Measurements from ENCODE around the gene HS3ST4.

HS3ST4 gene

GRCh38 chr16:25868106-25868505, 176.3 kb downstream of the HS3ST4 start:
- Histone ChIP-seq H3K9me3 (ENCODE audit: control insufficient read depth in 1 of 2, low read length in 2 of 2) (peaks cover 0 to 4% of the 10 kb centered on the region in 2 donors), H3K4me3 (ENCODE audit: low read depth in 1 of 2, low read length in 2 of 2) (no peak overlapping the region), H3K4me1 (ENCODE audit: control insufficient read depth in 1 of 2, insufficient read depth in 2 of 2, low read length in 2 of 2) (no peaks in the 10 kb centered on the region), H3K36me3 (ENCODE audit: control insufficient read depth in 1 of 2, insufficient read depth in 2 of 2, low read length in 2 of 2) (no peaks in the 10 kb centered on the region), H3K27ac (ENCODE audit: low read length) (no peak overlapping the region), H3K27me3 (ENCODE audit: low read depth, low read length) (no peaks in the 10 kb centered on the region)

DNA sequence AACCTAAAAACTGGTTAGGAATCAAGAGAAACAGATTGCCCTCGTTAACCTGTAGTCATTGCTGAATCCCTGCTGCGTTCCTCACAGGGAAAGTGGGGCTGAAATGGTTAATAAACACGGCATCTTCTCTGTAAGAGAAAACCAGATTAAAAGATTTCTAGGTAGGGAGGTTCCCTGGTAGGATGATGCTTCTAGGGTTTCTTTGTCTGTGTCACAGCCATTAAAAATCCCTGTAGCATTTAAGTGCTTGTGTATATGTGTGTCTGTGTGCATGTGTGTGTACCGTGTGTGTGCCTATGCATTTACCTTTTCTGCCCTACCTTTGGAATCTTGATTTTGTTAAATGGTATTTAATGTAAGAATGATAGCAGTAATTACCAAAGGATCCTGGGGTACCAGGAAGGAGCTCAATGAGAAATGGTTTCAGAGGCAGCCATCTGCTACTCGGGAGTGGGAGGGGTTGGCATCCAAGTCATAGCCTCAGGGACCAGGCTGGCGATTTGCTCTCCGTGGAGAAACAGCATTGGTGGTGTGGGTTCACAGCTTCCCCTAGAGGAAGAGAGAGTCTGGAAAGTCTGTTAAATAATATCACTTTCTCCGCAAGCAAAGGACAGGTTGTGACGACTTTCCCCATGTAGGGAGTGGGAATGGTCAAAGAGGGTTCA, 177.1 kb downstream of the HS3ST4 start:
- no peak overlapping the region for H3K4me3 ChIP-seq (ENCODE audit: low read depth in 1 of 2, low read length in 2 of 2)
- H3K4me1 ChIP-seq (ENCODE audit: control insufficient read depth in 1 of 2, insufficient read depth in 2 of 2, low read length in 2 of 2): no peaks in the 10 kb centered on the region
- H3K27me3 ChIP-seq (ENCODE audit: low read depth, low read length): no peaks in the 10 kb centered on the region
- H3K36me3 ChIP-seq (ENCODE audit: control insufficient read depth in 1 of 2, insufficient read depth in 2 of 2, low read length in 2 of 2): no peaks in the 10 kb centered on the region
- no peak overlapping the region for H3K27ac ChIP-seq (ENCODE audit: low read length)
- peaks cover 0 to 2% of the 10 kb centered on the region in 2 donors for H3K9me3 ChIP-seq (ENCODE audit: control insufficient read depth in 1 of 2, low read length in 2 of 2)

- no peaks in the 10 kb centered on the region for H3K4me1 ChIP-seq (ENCODE audit: control insufficient read depth in 1 of 2, insufficient read depth in 2 of 2, low read length in 2 of 2)
- no peak overlapping the region for H3K27ac ChIP-seq (ENCODE audit: low read length)
- H3K36me3 ChIP-seq (ENCODE audit: control insufficient read depth in 1 of 2, insufficient read depth in 2 of 2, low read length in 2 of 2): no peaks in the 10 kb centered on the region
- H3K27me3 ChIP-seq (ENCODE audit: low read depth, low read length): no peaks in the 10 kb centered on the region
- H3K9me3 ChIP-seq (ENCODE audit: control insufficient read depth in 1 of 2, low read length in 2 of 2): peaks cover 0 to 2% of the 10 kb centered on the region in 2 donors
- H3K4me3 ChIP-seq (ENCODE audit: low read depth in 1 of 2, low read length in 2 of 2): no peak overlapping the region
Observed at GRCh38 chr16:25872369-25873070, 180.8 kb downstream of the HS3ST4 start.

- peaks cover 0 to 2% of the 10 kb centered on the region in 2 donors for H3K9me3 ChIP-seq (ENCODE audit: control insufficient read depth in 1 of 2, low read length in 2 of 2)
- no peak overlapping the region for H3K27ac ChIP-seq (ENCODE audit: low read length)
- H3K4me1 ChIP-seq (ENCODE audit: control insufficient read depth in 1 of 2, insufficient read depth in 2 of 2, low read length in 2 of 2): no peaks in the 10 kb centered on the region
- no peaks in the 10 kb centered on the region for H3K36me3 ChIP-seq (ENCODE audit: control insufficient read depth in 1 of 2, insufficient read depth in 2 of 2, low read length in 2 of 2)
- H3K4me3 ChIP-seq (ENCODE audit: low read depth in 1 of 2, low read length in 2 of 2): no peak overlapping the region
- H3K27me3 ChIP-seq (ENCODE audit: low read depth, low read length): no peaks in the 10 kb centered on the region
Observed at GRCh38 chr16:25874196-25874595, 182.4 kb downstream of the HS3ST4 start.

GRCh38 chr16:25875956-25876598, 184.3 kb downstream of the HS3ST4 start:
- Histone ChIP-seq H3K27me3 (ENCODE audit: low read depth, low read length) (no peaks in the 10 kb centered on the region), H3K36me3 (ENCODE audit: control insufficient read depth in 1 of 2, insufficient read depth in 2 of 2, low read length in 2 of 2) (no peaks in the 10 kb centered on the region), H3K4me1 (ENCODE audit: control insufficient read depth in 1 of 2, insufficient read depth in 2 of 2, low read length in 2 of 2) (no peaks in the 10 kb centered on the region), H3K4me3 (ENCODE audit: low read depth in 1 of 2, low read length in 2 of 2) (no peak overlapping the region), H3K9me3 (ENCODE audit: control insufficient read depth in 1 of 2, low read length in 2 of 2) (peaks cover 0 to 2% of the 10 kb centered on the region in 2 donors), H3K27ac (ENCODE audit: low read length) (no peak overlapping the region)

- no peaks in the 10 kb centered on the region for H3K27me3 ChIP-seq (ENCODE audit: low read depth, low read length)
Observed at GRCh38 chr16:25877103-25877502, 185.3 kb downstream of the HS3ST4 start.

DNA sequence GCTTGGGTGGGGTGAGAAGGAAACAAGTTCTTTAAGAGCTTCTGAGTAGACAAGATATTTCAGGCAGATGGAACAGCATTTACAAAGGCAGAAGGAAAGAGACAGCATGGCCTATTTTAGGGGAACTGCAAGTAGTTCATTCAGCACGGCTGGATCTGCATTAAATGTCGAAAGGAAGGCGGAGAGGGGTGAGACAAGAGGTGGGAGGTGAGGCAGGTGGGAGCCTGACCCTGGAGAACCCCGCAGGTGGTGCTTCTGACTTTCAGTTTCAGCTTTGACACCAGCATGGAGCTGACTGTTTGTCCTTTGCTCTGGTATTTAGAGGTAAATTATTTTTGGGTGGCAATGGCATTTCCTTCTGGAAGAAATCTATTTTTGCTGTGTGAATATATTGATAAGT, 194.8 kb downstream of the HS3ST4 start:
- H3K4me1 ChIP-seq (ENCODE audit: control insufficient read depth in 1 of 2, insufficient read depth in 2 of 2, low read length in 2 of 2): no peaks in the 10 kb centered on the region
- no peaks in the 10 kb centered on the region for H3K27me3 ChIP-seq (ENCODE audit: low read depth, low read length)
- H3K4me3 ChIP-seq (ENCODE audit: low read depth in 1 of 2, low read length in 2 of 2): no peak overlapping the region
- H3K9me3 ChIP-seq (ENCODE audit: control insufficient read depth in 1 of 2, low read length in 2 of 2): no peaks in the 10 kb centered on the region
- H3K36me3 ChIP-seq (ENCODE audit: control insufficient read depth in 1 of 2, insufficient read depth in 2 of 2, low read length in 2 of 2): no peaks in the 10 kb centered on the region
- H3K27ac ChIP-seq (ENCODE audit: low read length): no peak overlapping the region

More at GRCh38 chr16:25877103-25877502, 185.3 kb downstream of the HS3ST4 start:
- Histone ChIP-seq H3K9me3 (ENCODE audit: control insufficient read depth in 1 of 2, low read length in 2 of 2) (peaks cover 0 to 2% of the 10 kb centered on the region in 2 donors), H3K36me3 (ENCODE audit: control insufficient read depth in 1 of 2, insufficient read depth in 2 of 2, low read length in 2 of 2) (no peaks in the 10 kb centered on the region), H3K4me1 (ENCODE audit: control insufficient read depth in 1 of 2, insufficient read depth in 2 of 2, low read length in 2 of 2) (no peaks in the 10 kb centered on the region), H3K27ac (ENCODE audit: low read length) (no peak overlapping the region), H3K4me3 (ENCODE audit: low read depth in 1 of 2, low read length in 2 of 2) (no peak overlapping the region)

DNA sequence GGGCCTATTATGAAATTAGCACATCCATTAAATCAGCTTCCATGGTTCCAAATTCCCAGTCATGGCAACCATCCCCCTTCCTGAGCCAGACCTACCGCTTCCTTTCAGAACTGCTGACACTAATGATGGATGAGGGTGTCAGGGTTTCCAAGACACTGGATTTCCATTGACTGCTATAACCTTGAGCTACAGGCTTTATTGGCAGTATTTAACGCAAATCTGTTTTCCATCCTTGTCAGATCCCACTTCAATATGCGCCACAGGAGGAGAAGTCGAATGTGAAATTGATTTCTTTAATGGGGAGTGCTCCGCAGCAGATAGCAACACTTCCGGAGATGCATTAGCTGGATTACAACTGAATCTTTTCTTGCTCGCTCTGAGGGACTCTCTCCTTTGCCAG, 197.1 kb downstream of the HS3ST4 start:
- Histone ChIP-seq H3K27ac (ENCODE audit: low read length) (no peak overlapping the region), H3K27me3 (ENCODE audit: low read depth, low read length) (no peaks in the 10 kb centered on the region), H3K9me3 (ENCODE audit: control insufficient read depth in 1 of 2, low read length in 2 of 2) (no peaks in the 10 kb centered on the region), H3K4me1 (ENCODE audit: control insufficient read depth in 1 of 2, insufficient read depth in 2 of 2, low read length in 2 of 2) (no peaks in the 10 kb centered on the region), H3K36me3 (ENCODE audit: control insufficient read depth in 1 of 2, insufficient read depth in 2 of 2, low read length in 2 of 2) (no peaks in the 10 kb centered on the region), H3K4me3 (ENCODE audit: low read depth in 1 of 2, low read length in 2 of 2) (no peak overlapping the region)

GRCh38 chr16:25893332-25893731, 201.6 kb downstream of the HS3ST4 start:
- no peaks in the 10 kb centered on the region for H3K36me3 ChIP-seq (ENCODE audit: control insufficient read depth in 1 of 2, insufficient read depth in 2 of 2, low read length in 2 of 2)
- H3K27ac ChIP-seq (ENCODE audit: low read length): no peak overlapping the region
- no peaks in the 10 kb centered on the region for H3K27me3 ChIP-seq (ENCODE audit: low read depth, low read length)
- no peaks in the 10 kb centered on the region for H3K4me1 ChIP-seq (ENCODE audit: control insufficient read depth in 1 of 2, insufficient read depth in 2 of 2, low read length in 2 of 2)
- H3K9me3 ChIP-seq (ENCODE audit: control insufficient read depth in 1 of 2, low read length in 2 of 2): no peaks in the 10 kb centered on the region
- no peak overlapping the region for H3K4me3 ChIP-seq (ENCODE audit: low read depth in 1 of 2, low read length in 2 of 2)

GRCh38 chr16:25894093-25894492, 202.3 kb downstream of the HS3ST4 start:
- no peak overlapping the region for H3K4me3 ChIP-seq (ENCODE audit: low read depth in 1 of 2, low read length in 2 of 2)
- H3K9me3 ChIP-seq (ENCODE audit: control insufficient read depth in 1 of 2, low read length in 2 of 2): no peaks in the 10 kb centered on the region
- H3K4me1 ChIP-seq (ENCODE audit: control insufficient read depth in 1 of 2, insufficient read depth in 2 of 2, low read length in 2 of 2): no peaks in the 10 kb centered on the region
- no peaks in the 10 kb centered on the region for H3K36me3 ChIP-seq (ENCODE audit: control insufficient read depth in 1 of 2, insufficient read depth in 2 of 2, low read length in 2 of 2)
- H3K27me3 ChIP-seq (ENCODE audit: low read depth, low read length): no peaks in the 10 kb centered on the region
- no peak overlapping the region for H3K27ac ChIP-seq (ENCODE audit: low read length)

DNA sequence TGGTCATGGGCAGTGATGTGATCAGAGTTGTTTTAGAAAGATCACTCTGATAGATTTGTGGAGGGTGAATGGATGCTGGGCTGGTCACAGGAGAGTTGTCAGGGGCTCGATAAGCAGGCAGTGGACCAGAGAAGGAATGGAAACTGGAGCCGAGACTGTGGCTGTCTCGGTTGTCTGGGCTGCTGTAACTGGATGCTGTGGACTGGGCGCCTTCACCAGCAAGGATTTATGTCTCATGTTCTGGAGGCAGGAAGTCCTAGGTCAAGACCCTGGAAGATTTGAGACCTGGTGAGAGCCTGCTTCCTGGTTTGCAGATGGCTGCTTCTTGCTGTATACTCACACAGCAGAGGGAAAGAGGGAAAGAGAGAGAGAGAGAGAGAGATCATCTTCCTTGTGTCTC, 203.6 kb downstream of the HS3ST4 start:
- no peaks in the 10 kb centered on the region for H3K4me1 ChIP-seq (ENCODE audit: control insufficient read depth in 1 of 2, insufficient read depth in 2 of 2, low read length in 2 of 2)
- no peaks in the 10 kb centered on the region for H3K9me3 ChIP-seq (ENCODE audit: control insufficient read depth in 1 of 2, low read length in 2 of 2)
- H3K27me3 ChIP-seq (ENCODE audit: low read depth, low read length): no peaks in the 10 kb centered on the region
- no peaks in the 10 kb centered on the region for H3K36me3 ChIP-seq (ENCODE audit: control insufficient read depth in 1 of 2, insufficient read depth in 2 of 2, low read length in 2 of 2)
- no peak overlapping the region for H3K27ac ChIP-seq (ENCODE audit: low read length)
- H3K4me3 ChIP-seq (ENCODE audit: low read depth in 1 of 2, low read length in 2 of 2): no peak overlapping the region

All from muscle layer of duodenum (tissue), 2 donors.